Measurements from ENCODE around the gene RAP1A. TPM values are rescaled to one million over a fixed set of nuclear protein-coding genes. Genes with fewer than 3 reads are reported as not detected.

The RAP1A gene
- total and polyA plus RNA-seq, 12 donors, result 64.2 to 120 (median 99.7) TPM

- peak overlapping the region in 1 of 10 donors; percentile 12 for H3K27ac ChIP-seq
- H3K4me3 ChIP-seq, result no peak overlapping the region
- TF ChIP-seq CTCF (IDR thresholded peaks at IDR 0.05), result no peak
- no peaks in the 10 kb centered on the region for H3K36me3 ChIP-seq
- WGBS, 2 donors, result 74 to 79% methylated on average over 2 of the region's 2 CpGs
- no peak for ATAC-seq
- H3K27me3 ChIP-seq, result no peaks in the 10 kb centered on the region
- intact Hi-C loops (cut with DNase I), result loop anchor here in 3 of 10 donors (2.0 kb wide), 3 partner anchors 23 to 103 kb away; no protein-coding TSS in a partner anchor
- no peaks in the 10 kb centered on the region for H3K9me3 ChIP-seq
- H3K4me1 ChIP-seq, result peaks cover 5 to 64% (median 39%) of the 10 kb centered on the region in 9 donors
- no peak for DNase-seq
Measured at GRCh38 chr1:111618081-111618480, 1.5 kb upstream of the RAP1A start.

- no peak for TF ChIP-seq CTCF (IDR thresholded peaks at IDR 0.05)
- H3K27ac ChIP-seq, result peak overlapping the region; percentile 97 to 100 (median 98)
- intact Hi-C loops (cut with DNase I), result loop anchor here in 5 of 10 donors (1.0 to 2.0 kb wide), 5 partner anchors 24 to 104 kb away; no protein-coding TSS in a partner anchor
- peaks cover 5 to 74% (median 48%) of the 10 kb centered on the region in 9 donors for H3K4me1 ChIP-seq
- 48 to 54% methylated on average over 19 of the region's 19 CpGs for WGBS, 2 donors
- no peaks in the 10 kb centered on the region for H3K9me3 ChIP-seq
- H3K36me3 ChIP-seq, result no peaks in the 10 kb centered on the region
- no peak for DNase-seq
- no peak for ATAC-seq
- H3K27me3 ChIP-seq, result no peaks in the 10 kb centered on the region
- H3K4me3 ChIP-seq, result peak overlapping the region; percentile 10 to 97 (median 89)
Measured at GRCh38 chr1:111618961-111619634, 491 bp upstream of the RAP1A start.

GRCh38 chr1:111620441-111620971 lies 917 bp downstream of the RAP1A start:
- Histone ChIP-seq H3K27ac (peak overlapping the region; percentile 97 to 100 (median 98)), H3K36me3 (no peaks in the 10 kb centered on the region), H3K4me3 (peak overlapping the region; percentile 70 to 97 (median 89)), H3K4me1 (peaks cover 5 to 79% (median 61%) of the 10 kb centered on the region in 9 donors), H3K9me3 (no peaks in the 10 kb centered on the region), H3K27me3 (no peaks in the 10 kb centered on the region)
- 1% methylated on average over 12 of the region's 12 CpGs for WGBS, 2 donors
- intact Hi-C loops (cut with DNase I), result loop anchor here in 4 of 10 donors (1.0 to 10.0 kb wide), 3 partner anchors 42 to 108 kb away; no protein-coding TSS in a partner anchor
- peak in 3 of 8 donors; percentile 18 to 61 (median 52) for ATAC-seq
- TF ChIP-seq CTCF (IDR thresholded peaks at IDR 0.05), result no peak
- no peak for DNase-seq

GRCh38 chr1:111621050-111621449 lies 1.5 kb downstream of the RAP1A start:
- DNase-seq (no peak), ATAC-seq (no peak)
- peaks cover 5 to 79% (median 63%) of the 10 kb centered on the region in 9 donors for H3K4me1 ChIP-seq
- no peaks in the 10 kb centered on the region for H3K27me3 ChIP-seq
- intact Hi-C loops (cut with DNase I), result loop anchor here in 3 of 10 donors (5.0 to 10.0 kb wide), 2 partner anchors 41 to 106 kb away; no protein-coding TSS in a partner anchor
- 56 to 61% methylated on average over 4 of the region's 4 CpGs for WGBS, 2 donors
- peak overlapping the region; percentile 97 to 100 (median 98) for H3K27ac ChIP-seq
- H3K36me3 ChIP-seq, result no peaks in the 10 kb centered on the region
- H3K4me3 ChIP-seq, result peak overlapping the region; percentile 70 to 97 (median 89)
- no peak for TF ChIP-seq CTCF (IDR thresholded peaks at IDR 0.05)
- no peaks in the 10 kb centered on the region for H3K9me3 ChIP-seq
